Measurements from ENCODE around the gene SLC10A6.

- no peak for TF ChIP-seq POLR2AphosphoS5 (IDR thresholded peaks at IDR 0.05; ENCODE audit: low read depth, low read length)
- TF ChIP-seq CTCF (IDR thresholded peaks at IDR 0.05): no peak
These were observed 39.4 kb downstream of the SLC10A6 start for GRCh38 chr4:86809809-86810208.
